GM21447 (cell line): Measurements from ENCODE around the gene C11orf91.

Experiments
- ATAC-seq: cut with Tn5 transposase; IDR thresholded peaks from one replicate; pipeline ENCODE4 v1.9.1; 2021; ENCODE audit not compliant: unreplicated experiment

C11orf91 gene

DNA sequence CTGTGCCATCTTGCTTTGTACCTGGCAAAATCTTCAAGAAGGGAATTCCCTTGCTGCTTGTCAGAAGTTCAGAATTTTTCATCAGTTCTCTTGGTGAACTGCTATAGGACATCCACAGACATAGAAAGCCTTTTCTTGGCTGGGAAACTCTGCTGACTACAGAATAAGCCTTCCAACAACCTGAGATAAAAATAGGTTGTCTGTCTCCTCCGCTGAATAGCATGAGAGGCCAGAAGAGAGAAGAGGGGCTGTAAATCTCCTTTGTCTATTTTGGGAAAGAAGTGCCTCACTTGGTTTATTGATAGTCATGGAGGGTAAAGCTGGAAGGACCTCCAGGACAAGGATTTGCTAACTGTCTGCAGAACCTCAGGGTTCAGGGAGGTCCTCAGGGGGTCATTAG lies 48.2 kb downstream of the C11orf91 start:
- ATAC-seq: no peak

DNA sequence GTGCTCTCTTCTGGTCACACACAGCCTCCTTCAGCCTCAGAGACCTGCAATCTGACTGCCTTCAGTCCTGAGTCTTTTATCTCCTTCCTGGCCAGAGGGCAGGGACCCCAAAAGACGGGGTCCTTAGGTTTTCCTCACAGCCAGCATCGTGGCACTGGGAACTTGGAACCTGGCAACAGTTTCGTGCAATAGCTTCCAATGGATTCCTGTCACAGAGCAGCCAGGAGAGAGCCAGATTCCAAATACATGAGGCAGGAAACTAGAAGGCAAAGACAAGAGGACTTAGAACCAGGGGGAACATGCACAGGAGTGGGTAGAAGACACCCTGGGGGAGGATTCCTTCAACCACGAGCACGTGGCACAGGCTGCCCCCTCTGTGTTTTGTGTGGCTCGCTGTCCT lies 48.6 kb downstream of the C11orf91 start:
- ATAC-seq: no peak

DNA sequence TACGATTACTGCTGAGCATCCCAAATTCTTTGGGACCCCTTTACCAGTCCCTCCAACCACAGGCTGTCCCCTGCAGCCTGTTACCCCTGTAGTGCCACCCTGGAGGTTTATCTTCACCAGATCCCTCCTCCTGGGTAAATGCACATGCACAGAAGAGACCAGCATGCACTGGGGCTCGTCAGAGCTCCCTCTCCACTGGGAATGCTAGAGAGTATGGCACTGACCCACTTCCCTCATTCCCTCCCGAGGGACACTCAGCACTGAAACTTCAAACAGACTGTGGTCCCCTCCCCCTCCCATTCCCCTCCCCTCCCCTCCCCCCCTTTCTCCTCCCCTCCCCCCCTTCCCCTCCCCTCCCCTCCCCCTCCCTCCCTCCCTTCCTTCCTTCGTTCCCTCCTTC lies 49.1 kb downstream of the C11orf91 start:
- ATAC-seq: no peak

DNA sequence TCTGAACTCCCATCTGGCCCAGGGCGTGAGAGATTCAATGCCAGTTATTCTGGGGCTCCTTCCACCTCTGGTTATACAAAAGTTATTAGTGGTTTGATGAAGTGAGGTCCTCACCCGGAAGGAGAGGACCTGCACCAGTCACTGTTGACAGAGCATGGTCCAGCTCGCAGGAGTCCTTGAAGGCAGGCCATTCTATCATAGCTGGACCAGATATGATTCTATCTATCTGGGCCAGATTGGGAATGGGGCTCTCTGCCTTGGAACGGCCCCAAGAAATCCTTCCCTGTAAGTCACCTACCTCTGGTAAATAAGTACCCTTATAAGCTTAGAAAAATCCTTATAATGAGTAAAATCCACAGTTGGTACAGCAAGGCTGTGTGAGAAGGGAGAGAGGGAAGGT lies 50.7 kb downstream of the C11orf91 start:
- no peak for ATAC-seq
